ENCODE measurements around the gene NEO1.
"Not testable (repeated sequence)": the region's sequence is repeated elsewhere in the genome, so short reads cannot be mapped to it uniquely, and the experiment has no call there.

NEO1 gene

GRCh38 chr15:73141216-73141900 is 89.1 kb downstream of the NEO1 start:
- DNase-seq: no peak

DNA sequence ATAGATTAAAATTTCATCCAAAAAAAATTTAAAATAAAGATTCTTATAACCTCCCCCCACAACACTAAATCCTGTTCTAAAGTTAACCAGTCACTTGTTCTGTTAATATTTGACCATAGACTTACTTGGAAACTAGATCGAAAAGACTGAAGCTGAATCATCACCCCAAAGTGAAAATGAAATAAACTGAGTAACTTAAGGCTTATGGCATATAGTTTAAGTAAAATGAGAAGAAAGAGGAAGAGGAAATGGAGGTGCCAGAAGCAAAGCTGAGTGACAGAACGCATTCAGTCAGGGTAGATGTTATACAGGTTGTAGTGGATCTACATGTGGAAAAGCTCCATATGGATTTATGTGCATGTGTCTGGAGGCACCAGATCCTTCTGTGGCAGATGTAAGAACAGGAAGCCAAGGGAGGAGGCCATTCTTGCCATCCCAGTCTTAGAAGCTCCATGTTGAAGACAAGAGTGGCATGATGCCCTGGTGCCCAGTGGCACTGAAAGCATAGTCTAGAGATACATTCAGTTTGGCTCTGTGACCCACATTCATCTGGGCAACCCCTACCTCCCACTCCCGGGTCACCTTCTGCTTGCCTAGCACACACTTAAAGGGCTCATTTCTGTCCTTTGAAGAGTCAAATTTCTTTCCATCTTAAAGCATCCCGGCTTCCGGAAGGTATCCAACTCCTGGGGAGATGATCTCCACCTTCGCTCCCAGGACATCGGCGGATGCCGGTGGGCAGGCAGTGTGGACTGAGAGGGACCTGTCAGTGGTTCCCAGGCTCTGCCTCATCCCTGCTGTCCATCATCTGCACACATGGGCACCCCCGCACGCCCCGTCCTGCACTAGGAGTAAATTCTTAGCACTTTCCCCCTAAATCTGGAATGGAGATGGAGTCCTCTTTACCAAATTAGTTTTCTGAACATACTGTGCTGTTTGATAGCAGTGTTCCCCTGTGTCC is 90.8 kb downstream of the NEO1 start:
- no peak for DNase-seq

- DNase-seq: no peak
Measured at GRCh38 chr15:73143763-73144155, 91.5 kb downstream of the NEO1 start.

GRCh38 chr15:73146419-73146818 is 94.2 kb downstream of the NEO1 start:
- no peak for DNase-seq

DNA sequence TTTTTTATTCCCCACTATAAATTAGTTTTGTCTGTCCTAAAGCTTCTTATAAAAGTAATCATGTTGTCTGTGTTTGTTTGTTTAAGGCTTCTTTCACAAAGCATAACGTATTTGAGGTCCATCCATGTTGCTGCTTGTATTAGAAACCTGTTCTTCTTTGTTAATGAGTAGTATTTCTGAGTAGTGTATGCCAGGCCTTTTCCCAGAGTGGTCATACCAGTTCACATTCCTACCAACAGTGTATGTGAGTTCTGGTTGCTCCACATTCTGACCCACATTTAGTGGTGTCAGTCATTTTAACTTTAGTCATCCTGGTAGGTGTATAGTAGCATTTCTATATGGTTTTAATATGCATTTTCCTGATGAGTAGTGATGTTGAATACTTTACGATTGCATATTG is 98.6 kb downstream of the NEO1 start:
- DNase-seq: no peak

DNA sequence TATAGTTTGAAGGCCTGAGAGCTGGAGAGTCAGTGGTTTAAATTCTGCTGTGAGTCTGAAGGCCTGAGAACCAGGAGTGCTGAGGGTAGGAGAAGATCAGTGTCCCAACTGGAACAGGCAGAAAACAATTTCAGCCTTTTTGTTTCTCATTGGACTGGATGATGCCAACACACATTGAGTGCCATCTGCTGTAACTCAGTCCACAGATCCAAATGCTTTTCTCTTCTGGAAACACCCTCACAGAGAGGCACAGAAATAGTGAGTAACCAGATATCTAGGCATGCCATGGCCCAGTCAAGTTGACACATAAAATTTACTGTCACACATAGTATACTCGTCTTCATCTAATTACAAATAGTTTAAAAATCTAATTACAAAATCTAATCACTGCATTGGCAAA is 100.8 kb downstream of the NEO1 start:
- DNase-seq: no peak

DNA sequence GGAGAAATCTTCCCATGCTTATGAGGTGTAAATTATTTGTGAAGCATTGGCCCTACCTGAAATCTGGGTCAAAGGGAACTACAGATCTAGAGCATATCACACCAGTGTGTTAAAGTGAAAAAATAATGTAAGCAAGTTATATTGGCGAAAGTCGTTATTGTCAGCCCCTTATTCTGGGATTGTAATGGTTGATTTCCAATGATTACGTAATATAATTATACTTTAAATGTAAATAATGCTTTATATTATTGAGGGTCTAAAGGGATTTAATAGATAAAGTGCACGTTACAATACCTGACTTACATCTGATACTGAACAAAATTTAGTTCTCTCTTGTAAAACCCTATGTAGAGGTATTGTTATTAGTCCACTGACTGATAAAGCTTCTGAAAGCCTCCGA is 101.2 kb downstream of the NEO1 start:
- DNase-seq: no peak

GRCh38 chr15:73156431-73157191 is 104.3 kb downstream of the NEO1 start:
- DNase-seq: no peak

DNA sequence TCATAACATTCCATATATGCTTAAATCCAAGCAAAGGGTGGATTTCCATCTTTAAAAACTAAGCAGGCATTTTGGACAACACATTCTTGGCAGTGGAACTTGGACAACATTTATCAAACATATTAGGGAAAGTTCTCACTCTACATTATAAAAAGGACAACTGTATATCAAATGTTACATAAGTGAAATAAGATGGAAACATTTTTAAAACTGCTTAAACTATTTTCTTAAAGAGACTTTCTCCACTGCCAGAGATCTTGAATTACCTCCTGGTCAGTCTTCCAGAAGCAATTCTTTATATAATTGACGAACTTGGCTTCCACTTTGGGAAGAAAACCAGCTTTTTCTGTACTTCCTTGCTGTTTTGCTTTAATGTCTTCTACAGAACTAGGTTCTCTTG is 109.3 kb downstream of the NEO1 start:
- no peak for DNase-seq

- no peak for DNase-seq
Measured at GRCh38 chr15:73165435-73165834, 113.2 kb downstream of the NEO1 start.

GRCh38 chr15:73165844-73166243 is 113.6 kb downstream of the NEO1 start:
- no peak for DNase-seq

- not testable (repeated sequence) for DNase-seq
Measured at GRCh38 chr15:73166711-73167110, 114.4 kb downstream of the NEO1 start.

DNA sequence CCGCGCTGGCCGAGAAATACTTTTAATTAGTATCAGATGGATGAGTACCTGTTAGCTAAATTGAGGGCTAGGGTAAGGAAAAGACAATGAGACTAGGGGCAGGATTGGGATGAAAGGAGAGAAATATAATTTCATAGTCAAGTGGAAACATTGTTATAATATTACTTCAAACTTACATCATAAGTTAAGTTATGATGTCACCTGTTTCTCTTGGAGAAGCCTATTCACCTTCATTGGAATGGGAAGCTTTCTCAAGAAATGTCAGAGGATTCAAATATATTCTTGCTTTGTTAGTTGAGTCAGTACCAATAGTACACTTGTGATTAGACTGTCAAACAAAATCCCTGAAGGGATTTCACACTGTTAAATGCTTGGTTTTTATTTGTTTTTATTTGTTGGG is 116.2 kb downstream of the NEO1 start:
- DNase-seq: no peak

DNA sequence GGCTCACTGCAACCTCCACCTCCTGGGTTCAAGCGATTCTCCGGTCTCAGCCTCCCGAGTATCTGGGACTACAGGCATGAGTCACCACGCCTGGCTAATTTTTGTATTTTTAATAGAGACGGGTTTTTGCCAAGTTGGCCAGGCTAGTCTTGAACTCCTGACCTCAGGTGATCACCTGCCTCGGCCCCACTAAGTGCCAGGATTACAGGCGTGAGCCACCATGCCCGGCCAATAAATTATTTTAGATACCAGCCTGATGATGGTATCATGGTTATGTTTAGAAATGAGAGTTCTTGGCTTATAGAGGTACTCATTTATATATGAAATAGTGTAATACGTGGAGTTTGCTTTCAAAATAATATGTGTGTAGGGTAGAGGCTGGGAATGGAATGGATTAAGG is 119.4 kb downstream of the NEO1 start:
- DNase-seq: no peak

DNA sequence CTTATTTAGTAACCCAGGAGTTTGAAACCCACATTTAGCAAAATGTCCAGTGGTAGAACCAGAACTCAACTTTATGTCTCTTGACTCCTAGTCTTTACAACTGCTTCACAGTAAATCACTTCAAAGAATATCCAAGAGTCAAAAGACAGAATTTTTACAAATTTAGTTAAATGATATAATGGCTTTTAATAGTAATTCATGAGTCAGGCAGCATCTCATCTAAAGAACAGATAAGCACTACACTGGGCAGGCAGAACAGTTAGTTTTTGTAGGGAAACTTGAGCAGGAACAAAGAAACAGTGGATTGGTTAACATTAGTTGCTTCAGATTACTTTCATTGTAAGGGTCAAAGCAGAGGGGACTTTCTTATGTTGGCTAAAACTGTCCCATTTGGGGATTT is 120.2 kb downstream of the NEO1 start:
- DNase-seq: no peak

DNA sequence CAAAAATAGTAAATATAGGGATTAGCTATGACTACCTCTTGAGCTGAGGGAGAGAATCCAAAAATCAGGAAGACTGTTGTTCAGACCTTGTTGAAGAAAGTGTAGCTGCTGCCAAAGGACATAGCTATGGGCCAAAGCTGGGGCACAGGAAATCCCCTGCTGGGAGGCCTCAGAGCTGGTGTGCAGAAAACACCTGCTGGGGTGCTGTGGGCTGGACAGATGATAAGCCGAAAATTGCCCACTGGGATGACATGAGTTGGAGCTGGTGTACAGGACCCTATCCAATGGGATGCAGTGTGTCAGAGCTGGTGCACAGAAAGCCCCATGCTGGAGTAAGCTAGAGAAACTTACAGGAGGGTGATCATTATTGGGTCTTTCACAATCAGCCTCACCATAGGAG is 121.9 kb downstream of the NEO1 start:
- no peak for DNase-seq

GRCh38 chr15:73175382-73175781 is 123.1 kb downstream of the NEO1 start:
- DNase-seq: no peak

GRCh38 chr15:73176598-73176997 is 124.3 kb downstream of the NEO1 start:
- no peak for DNase-seq

- DNase-seq: no peak
Measured at GRCh38 chr15:73183071-73183470, 130.8 kb downstream of the NEO1 start.

GRCh38 chr15:73190189-73190601 is 137.9 kb downstream of the NEO1 start:
- DNase-seq: no peak

DNA sequence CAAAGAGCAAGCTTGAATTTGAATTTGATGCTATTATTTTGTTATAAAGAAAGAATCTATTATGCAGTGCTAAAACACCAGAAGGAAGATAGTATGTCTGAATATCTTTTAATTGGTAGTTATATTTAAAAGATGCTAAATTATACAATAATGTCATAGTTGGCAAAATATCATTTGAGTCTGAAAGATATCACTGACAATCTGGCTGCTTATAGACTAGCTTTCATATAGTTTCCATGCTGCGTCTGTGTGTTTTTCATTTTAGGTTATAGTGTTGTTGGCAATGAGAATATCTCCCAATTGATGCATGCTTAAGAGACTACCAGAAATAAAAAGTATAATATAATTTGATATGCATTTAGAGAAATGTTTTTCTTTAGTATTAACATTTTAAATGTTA is 142.9 kb downstream of the NEO1 start:
- no peak for DNase-seq

DNA sequence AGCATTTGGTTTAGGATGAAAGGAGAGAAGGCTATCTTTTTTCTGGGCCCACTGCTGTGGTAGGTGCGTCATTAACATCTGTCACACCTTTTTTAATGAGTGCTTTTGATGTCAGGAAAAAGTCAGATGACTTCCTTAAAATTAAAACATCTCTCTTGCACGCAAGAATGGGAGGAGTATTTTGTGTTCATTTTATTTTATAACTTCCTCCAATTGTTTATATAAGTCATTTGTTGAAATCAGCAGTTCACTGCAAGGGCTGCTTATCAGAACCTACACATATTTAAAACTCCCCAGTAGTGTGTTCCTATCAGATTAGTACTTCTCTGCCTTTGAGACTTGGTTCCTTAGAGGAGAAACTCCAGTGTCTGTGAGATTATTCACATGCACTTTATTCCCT is 143.8 kb downstream of the NEO1 start:
- no peak for DNase-seq

GRCh38 chr15:73200339-73200738 is 148.1 kb downstream of the NEO1 start:
- no peak for DNase-seq

GRCh38 chr15:73210630-73211029 is 158.4 kb downstream of the NEO1 start:
- no peak for DNase-seq
